H1 (cell line): Measurements from ENCODE around the gene PRKN. TPM values are rescaled to one million over a fixed set of nuclear protein-coding genes. Genes with fewer than 3 reads are reported as not detected.

Experiments
- RBBP5 ChIP-seq: IDR thresholded peaks from 2 replicates; pipeline ENCODE4 v1.7.1; 2012; ENCODE audit warnings: low read depth, mild to moderate bottlenecking, inconsistent platforms, low read length, moderate library complexity, borderline replicate concordance
- polyA plus RNA-seq, 7 experiments: library from polyadenylated mRNA; depleted of rRNA in 3 of 7; stranded (reverse) in 5 of 7; unstranded in 2 of 7; fragments of >200 nt in 5 of 7; fragments of 200-250 nt in 2 of 7; gene quantifications; 1 replicate in 5 of 7; 2 replicates in 1 of 7; 4 replicates in 1 of 7; pipeline versions ENCODE4 v1.2.1 to v1.2.3, GENCODE V29; 2011 to 2013; ENCODE audit warnings: missing spikeins in 2 of 7, mixed read lengths in 2 of 7
- total RNA-seq: library from RNA; stranded (reverse); fragmentation: NEBNext Ultra II Directional; extraction: Animal tissue kit (Norgen Biotek cat#: 25700); gene quantifications from 2 replicates; pipeline ENCODE4 v1.2.1, GENCODE V29; 2021

PRKN gene
- total and polyA plus RNA-seq, 2 of the 8 experiments (the other 6 are each of a cell fraction or from before 2014, with no cell fraction given): 0.13 to 0.29 TPM

- no peak for TF ChIP-seq RBBP5
These were observed 1285.1 kb downstream of the PRKN start (continued) for GRCh38 chr6:161442420-161442819.
